Fibroblast of lung (primary cell): Measurements from ENCODE around the gene ELMOD3. TPM values are rescaled to one million over a fixed set of nuclear protein-coding genes. Genes with fewer than 3 reads are reported as not detected.

Experiments
- DNase-seq, 2 donors: peaks; one replicate each; pipeline versions ENCODE4 v3.0.0 to v3.0.0-alpha.2; 2010; ENCODE audit warnings: low read depth in 2 of 2
- H2AFZ ChIP-seq: 2 replicates; pipeline ENCODE4 v1.5.1; 2012; ENCODE audit warnings: low read length, control low read depth, inconsistent platforms
- H3K27ac ChIP-seq: 2 replicates; pipeline ENCODE4 v1.5.1; 2011; ENCODE audit warnings: low read length, control low read depth; ENCODE audit not compliant: insufficient read depth
- H3K27me3 ChIP-seq: 2 replicates; pipeline ENCODE4 v1.5.1; 2011; ENCODE audit warnings: mild to moderate bottlenecking, low read length; ENCODE audit not compliant: control insufficient read depth, insufficient read depth
- H3K36me3 ChIP-seq: 2 replicates; pipeline ENCODE4 v1.5.1; 2011; ENCODE audit warnings: low read length; ENCODE audit not compliant: control insufficient read depth, insufficient read depth
- H3K4me1 ChIP-seq: 2 replicates; pipeline ENCODE4 v1.5.1; 2011; ENCODE audit warnings: low read length; ENCODE audit not compliant: control insufficient read depth, insufficient read depth; ENCODE audit errors: extremely low read depth
- H3K4me2 ChIP-seq: 2 replicates; pipeline ENCODE4 v1.5.1; 2011; ENCODE audit warnings: low read length, control low read depth; ENCODE audit not compliant: insufficient read depth; ENCODE audit errors: extremely low read depth
- H3K4me3 ChIP-seq, 4 experiments: fragments of 200-600 bp in 1 of 4; sonication (generic) in 1 of 4; replicated peaks in 1 of 4; 2 replicates each; pipeline ENCODE4 v1.5.1; 2011 to 2016; ENCODE audit warnings: low read length in 4 of 4, low read depth in 3 of 4, mild to moderate bottlenecking in 3 of 4, control low read depth in 2 of 4, inconsistent platforms in 1 of 4, mixed read lengths in 1 of 4; ENCODE audit not compliant: insufficient read depth in 1 of 4; ENCODE audit errors: control extremely low read depth in 1 of 4
- H3K79me2 ChIP-seq: 2 replicates; pipeline ENCODE4 v1.5.1; 2012; ENCODE audit warnings: mild to moderate bottlenecking, low read length, inconsistent platforms; ENCODE audit not compliant: control insufficient read depth, insufficient read depth
- H3K9ac ChIP-seq: 2 replicates; pipeline ENCODE4 v1.5.1; 2011; ENCODE audit warnings: mild to moderate bottlenecking, low read length, control low read depth; ENCODE audit not compliant: insufficient read depth
- H3K9me3 ChIP-seq: 2 replicates; pipeline ENCODE4 v1.5.1; 2012; ENCODE audit warnings: low read depth, low read length; ENCODE audit not compliant: control insufficient read depth, insufficient read depth
- H4K20me1 ChIP-seq: 2 replicates; pipeline ENCODE4 v1.5.1; 2011; ENCODE audit warnings: low read length; ENCODE audit not compliant: control insufficient read depth, insufficient read depth; ENCODE audit errors: extremely low read depth
- CTCF ChIP-seq, 2 donors: IDR thresholded peaks in 1 of 2; conservative IDR thresholded peaks in 1 of 2; 1 replicate in 1 of 2; 2 replicates in 1 of 2; pipeline ENCODE4 v1.5.1; 2011 to 2012; ENCODE audit warnings: low read length in 2 of 2, control low read depth in 1 of 2, inconsistent platforms in 1 of 2, low read depth in 1 of 2, mild to moderate bottlenecking in 1 of 2
- EZH2 ChIP-seq: IDR thresholded peaks from 2 replicates; pipeline ENCODE4 v1.5.1; 2012; ENCODE audit warnings: low read length, control low read depth, mild to moderate bottlenecking; ENCODE audit errors: missing control alignments
- polyA plus RNA-seq, 2 donors: library from polyadenylated mRNA; depleted of rRNA in 1 of 2; stranded (reverse) in 1 of 2; unstranded in 1 of 2; fragments of >200 nt; gene quantifications; 2 replicates each; pipeline ENCODE4 v1.2.1, GENCODE V29; 2011 to 2012; ENCODE audit warnings: missing spikeins in 1 of 2
- total RNA-seq: library from RNA; depleted of rRNA; stranded (reverse); fragments of >200 nt; gene quantifications from 2 replicates; pipeline ENCODE4 v1.2.1, GENCODE V29; 2014

The ELMOD3 gene
- total and polyA plus RNA-seq, 2 donors (not counting 1 experiment from before 2014, with no cell fraction given): 13.0 to 27.9 TPM

GRCh38 chr2:85376291-85377065, 21.9 kb downstream of the ELMOD3 start:
- Histone ChIP-seq H3K36me3 (no peaks in the 10 kb centered on the region), H3K4me2 (no peak overlapping the region), H3K27me3 (no peaks in the 10 kb centered on the region), H3K4me1 (no peaks in the 10 kb centered on the region), H3K27ac (no peak overlapping the region), H4K20me1 (no peaks in the 10 kb centered on the region), H3K9ac (no peak overlapping the region), H3K4me3 (no peak overlapping the region), H2AFZ (no peak overlapping the region), H3K9me3 (no peaks in the 10 kb centered on the region), H3K79me2 (no peaks in the 10 kb centered on the region)
- DNase-seq: peak in 1 of 2 donors; percentile 42
- TF ChIP-seq CTCF (conservative IDR thresholded peaks at IDR 0.05 in 1 of 2, IDR thresholded peaks at IDR 0.05 in 1 of 2; ENCODE audit: low read depth in 1 of 2, low read length in 2 of 2) (no peak), EZH2 (no peak)

- no peak for DNase-seq
- Histone ChIP-seq H3K4me1 (no peaks in the 10 kb centered on the region), H4K20me1 (no peaks in the 10 kb centered on the region), H3K4me2 (no peak overlapping the region), H3K4me3 (no peak overlapping the region), H2AFZ (no peak overlapping the region), H3K79me2 (no peaks in the 10 kb centered on the region), H3K9ac (no peak overlapping the region), H3K36me3 (no peaks in the 10 kb centered on the region), H3K27ac (no peak overlapping the region), H3K27me3 (no peaks in the 10 kb centered on the region), H3K9me3 (no peaks in the 10 kb centered on the region)
- TF ChIP-seq CTCF (conservative IDR thresholded peaks at IDR 0.05 in 1 of 2, IDR thresholded peaks at IDR 0.05 in 1 of 2; ENCODE audit: low read depth in 1 of 2, low read length in 2 of 2) (no peak), EZH2 (no peak)
Observed at GRCh38 chr2:85377083-85377482, 22.5 kb downstream of the ELMOD3 start.

GRCh38 chr2:85378257-85378656, 23.7 kb downstream of the ELMOD3 start:
- Histone ChIP-seq H3K36me3 (no peaks in the 10 kb centered on the region), H3K27ac (no peak overlapping the region), H3K4me2 (no peak overlapping the region), H3K4me1 (no peaks in the 10 kb centered on the region), H3K9me3 (no peaks in the 10 kb centered on the region), H4K20me1 (no peaks in the 10 kb centered on the region), H2AFZ (no peak overlapping the region), H3K4me3 (no peak overlapping the region), H3K27me3 (no peaks in the 10 kb centered on the region), H3K9ac (no peak overlapping the region), H3K79me2 (no peaks in the 10 kb centered on the region)
- no peak for DNase-seq
- TF ChIP-seq EZH2 (no peak), CTCF (conservative IDR thresholded peaks at IDR 0.05 in 1 of 2, IDR thresholded peaks at IDR 0.05 in 1 of 2; ENCODE audit: low read depth in 1 of 2, low read length in 2 of 2) (no peak)
